ENCODE measurements around the gene LRPPRC. TPM values are rescaled to one million over a fixed set of nuclear protein-coding genes. Genes with fewer than 3 reads are reported as not detected.
"Not testable (repeated sequence)": the region's sequence is repeated elsewhere in the genome, so short reads cannot be mapped to it uniquely, and the experiment has no call there.

The LRPPRC gene
- total and polyA plus RNA-seq, 2 experiments from 2014 or later = 27.4 to 87.3 TPM

DNA sequence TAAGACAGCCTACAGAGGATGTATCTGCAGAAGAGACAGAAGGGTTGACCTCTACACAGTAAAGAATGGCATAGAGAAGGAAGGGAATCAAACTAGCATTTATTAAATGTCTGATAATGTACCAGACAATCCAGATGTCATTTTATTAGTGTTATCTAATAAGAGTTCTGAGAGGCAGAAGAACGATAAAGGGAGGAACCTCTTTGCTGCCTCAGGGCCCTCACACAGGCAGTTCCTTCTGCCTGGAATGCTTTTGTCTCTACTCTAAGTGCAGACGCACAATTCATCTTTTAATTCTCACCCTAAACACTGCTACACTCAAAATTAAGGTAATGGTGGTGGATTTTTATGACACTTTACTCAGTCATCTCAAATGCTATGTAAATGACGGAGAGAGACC is 64.5 kb downstream of the LRPPRC start:
- no peak overlapping the region for H3K4me3 ChIP-seq
- no peak for DNase-seq (ENCODE audit: low spot score)
- no peak overlapping the region for H3K27ac ChIP-seq
- TF ChIP-seq EZH2 (IDR thresholded peaks at IDR 0.05; ENCODE audit: borderline replicate concordance) (no peak), CTCF (IDR thresholded peaks at IDR 0.05; ENCODE audit: poor library complexity) (no peak), EZH2phosphoT487 (IDR thresholded peaks at IDR 0.05; ENCODE audit: low read depth, severe bottlenecking, unreplicated experiment) (no peak)
- H3K4me2 ChIP-seq = no peak overlapping the region
- H3K79me2 ChIP-seq = no peaks in the 10 kb centered on the region
- no peaks in the 10 kb centered on the region for H4K20me1 ChIP-seq (ENCODE audit: insufficient read depth, poor library complexity, severe bottlenecking)
- WGBS (ENCODE audit: low lambda C conversion rate, missing lambda C conversion rate) = 95% methylated on average over 3 of the region's 3 CpGs
- no peaks in the 10 kb centered on the region for H3K9me2 ChIP-seq (replicated peaks; ENCODE audit: insufficient read depth)
- H2AFZ ChIP-seq = no peak overlapping the region
- no peaks in the 10 kb centered on the region for H3K27me3 ChIP-seq
- no peaks in the 10 kb centered on the region for H3K9me3 ChIP-seq (ENCODE audit: low read depth)
- H3K36me3 ChIP-seq (replicated peaks; ENCODE audit: insufficient read depth, low read depth) = no peaks in the 10 kb centered on the region
- H3K4me1 ChIP-seq (ENCODE audit: insufficient read depth) = no peaks in the 10 kb centered on the region

DNA sequence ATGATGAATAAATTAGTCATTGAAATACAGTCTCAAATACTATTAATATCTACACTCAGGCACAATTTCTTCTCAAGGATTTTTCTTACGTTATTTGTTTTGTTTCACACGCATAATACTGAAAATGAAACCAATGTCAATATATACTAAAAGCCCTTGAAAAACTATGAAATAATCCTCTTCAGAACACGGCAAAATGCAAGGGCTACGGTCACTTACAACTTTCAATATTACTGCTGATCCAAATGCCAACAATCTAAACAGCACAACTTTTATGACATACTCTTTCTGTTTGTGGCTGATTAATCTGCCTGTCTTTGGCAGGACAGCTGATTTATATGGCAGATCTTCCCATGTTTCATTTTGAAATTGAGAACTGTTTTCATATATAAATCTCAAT is 68.3 kb downstream of the LRPPRC start:
- WGBS (ENCODE audit: low lambda C conversion rate, missing lambda C conversion rate) = 97% methylated on average over 4 of the region's 4 CpGs
- no peaks in the 10 kb centered on the region for H4K20me1 ChIP-seq (ENCODE audit: insufficient read depth, poor library complexity, severe bottlenecking)
- no peaks in the 10 kb centered on the region for H3K27me3 ChIP-seq
- no peaks in the 10 kb centered on the region for H3K9me2 ChIP-seq (replicated peaks; ENCODE audit: insufficient read depth)
- no peaks in the 10 kb centered on the region for H3K79me2 ChIP-seq
- no peak overlapping the region for H3K4me3 ChIP-seq
- no peak overlapping the region for H3K27ac ChIP-seq
- H3K4me2 ChIP-seq = no peak overlapping the region
- H3K4me1 ChIP-seq (ENCODE audit: insufficient read depth) = no peaks in the 10 kb centered on the region
- H2AFZ ChIP-seq = no peak overlapping the region
- TF ChIP-seq CTCF (IDR thresholded peaks at IDR 0.05; ENCODE audit: poor library complexity) (no peak), EZH2 (IDR thresholded peaks at IDR 0.05; ENCODE audit: borderline replicate concordance) (no peak), EZH2phosphoT487 (IDR thresholded peaks at IDR 0.05; ENCODE audit: low read depth, severe bottlenecking, unreplicated experiment) (no peak)
- H3K36me3 ChIP-seq (replicated peaks; ENCODE audit: insufficient read depth, low read depth) = no peaks in the 10 kb centered on the region
- no peak for DNase-seq (ENCODE audit: low spot score)
- H3K9me3 ChIP-seq (ENCODE audit: low read depth) = no peaks in the 10 kb centered on the region

DNA sequence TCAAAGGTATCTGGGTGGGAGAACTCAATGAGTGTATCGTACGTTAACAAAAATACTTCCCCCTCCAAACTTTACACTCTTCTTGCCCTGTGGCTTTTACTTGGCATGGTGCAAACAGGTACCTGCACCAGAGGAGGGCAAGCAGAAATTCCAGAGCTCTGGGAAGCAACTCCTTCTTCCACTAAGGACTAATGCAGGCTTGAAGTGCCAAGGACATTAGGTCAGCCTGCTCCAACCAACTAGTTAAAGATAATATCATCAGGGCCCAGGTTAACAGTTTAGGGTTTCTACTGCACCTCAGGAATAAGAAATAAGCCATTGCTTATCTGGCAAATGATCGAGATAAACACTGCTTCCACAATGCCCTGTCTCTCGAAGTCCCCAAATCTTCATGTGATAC is 70.4 kb downstream of the LRPPRC start:
- H3K4me1 ChIP-seq (ENCODE audit: insufficient read depth) = no peaks in the 10 kb centered on the region
- no peak for TF ChIP-seq EZH2 (IDR thresholded peaks at IDR 0.05; ENCODE audit: borderline replicate concordance)
- no peak for TF ChIP-seq CTCF (IDR thresholded peaks at IDR 0.05; ENCODE audit: poor library complexity)
- 84% methylated on average over 4 of the region's 4 CpGs for WGBS (ENCODE audit: low lambda C conversion rate, missing lambda C conversion rate)
- no peak overlapping the region for H3K4me2 ChIP-seq
- no peaks in the 10 kb centered on the region for H3K9me2 ChIP-seq (replicated peaks; ENCODE audit: insufficient read depth)
- no peak overlapping the region for H2AFZ ChIP-seq
- no peaks in the 10 kb centered on the region for H3K36me3 ChIP-seq (replicated peaks; ENCODE audit: insufficient read depth, low read depth)
- no peaks in the 10 kb centered on the region for H3K79me2 ChIP-seq
- H3K9me3 ChIP-seq (ENCODE audit: low read depth) = no peaks in the 10 kb centered on the region
- no peak for DNase-seq (ENCODE audit: low spot score)
- no peaks in the 10 kb centered on the region for H3K27me3 ChIP-seq
- no peaks in the 10 kb centered on the region for H4K20me1 ChIP-seq (ENCODE audit: insufficient read depth, poor library complexity, severe bottlenecking)
- no peak overlapping the region for H3K4me3 ChIP-seq
- no peak overlapping the region for H3K27ac ChIP-seq

GRCh38 chr2:43924463-43924862 is 71.3 kb downstream of the LRPPRC start:
- no peak overlapping the region for H3K4me2 ChIP-seq
- H3K79me2 ChIP-seq = no peaks in the 10 kb centered on the region
- 98% methylated on average over 2 of the region's 2 CpGs for WGBS (ENCODE audit: low lambda C conversion rate, missing lambda C conversion rate)
- TF ChIP-seq CTCF (IDR thresholded peaks at IDR 0.05; ENCODE audit: poor library complexity) (no peak), EZH2 (IDR thresholded peaks at IDR 0.05; ENCODE audit: borderline replicate concordance) (no peak), EZH2phosphoT487 (IDR thresholded peaks at IDR 0.05; ENCODE audit: low read depth, severe bottlenecking, unreplicated experiment) (no peak)
- H3K27me3 ChIP-seq = no peaks in the 10 kb centered on the region
- no peak overlapping the region for H3K4me3 ChIP-seq
- no peaks in the 10 kb centered on the region for H3K36me3 ChIP-seq (replicated peaks; ENCODE audit: insufficient read depth, low read depth)
- DNase-seq (ENCODE audit: low spot score) = no peak
- no peaks in the 10 kb centered on the region for H3K9me2 ChIP-seq (replicated peaks; ENCODE audit: insufficient read depth)
- no peak overlapping the region for H3K27ac ChIP-seq
- H4K20me1 ChIP-seq (ENCODE audit: insufficient read depth, poor library complexity, severe bottlenecking) = no peaks in the 10 kb centered on the region
- H3K4me1 ChIP-seq (ENCODE audit: insufficient read depth) = no peaks in the 10 kb centered on the region
- H3K9me3 ChIP-seq (ENCODE audit: low read depth) = no peaks in the 10 kb centered on the region
- no peak overlapping the region for H2AFZ ChIP-seq

- H3K27ac ChIP-seq; H2AFZ ChIP-seq; H3K36me3 ChIP-seq (replicated peaks; ENCODE audit: insufficient read depth, low read depth); H3K27me3 ChIP-seq; H3K79me2 ChIP-seq; H3K4me2 ChIP-seq; H3K9me2 ChIP-seq (replicated peaks; ENCODE audit: insufficient read depth); DNase-seq (ENCODE audit: low spot score); H3K9me3 ChIP-seq (ENCODE audit: low read depth); H3K4me1 ChIP-seq (ENCODE audit: insufficient read depth); H4K20me1 ChIP-seq (ENCODE audit: insufficient read depth, poor library complexity, severe bottlenecking); H3K4me3 ChIP-seq: not testable (repeated sequence)
- 98% methylated on average over 8 of the region's 8 CpGs for WGBS (ENCODE audit: low lambda C conversion rate, missing lambda C conversion rate)
Observed at GRCh38 chr2:43911136-43911790, 84.5 kb downstream of the LRPPRC start.
